Erythroblast (primary cell): Measurements from ENCODE around the gene LRRC63.

ENCODE experiments used
- DNase-seq, 2 experiments: peaks; one replicate each; lab custom pipeline; 2025; lab: John Stamatoyannopoulos, UW
- GATA1 ChIP-seq: IDR thresholded peaks from 2 replicates; pipeline ENCODE4 v1.6.1; 2011; ENCODE audit warnings: low read depth, mild to moderate bottlenecking, control low read depth, low read length, moderate library complexity
- POLR2A ChIP-seq: IDR thresholded peaks from 2 replicates; pipeline ENCODE4 v1.6.1; 2011; ENCODE audit warnings: mild to moderate bottlenecking, low read length

The LRRC63 gene

GRCh38 chr13:46172531-46172991 lies 39.2 kb upstream of the LRRC63 start:
- no peak for DNase-seq
- TF ChIP-seq POLR2A, result no peak
- TF ChIP-seq GATA1, result no peak

DNA sequence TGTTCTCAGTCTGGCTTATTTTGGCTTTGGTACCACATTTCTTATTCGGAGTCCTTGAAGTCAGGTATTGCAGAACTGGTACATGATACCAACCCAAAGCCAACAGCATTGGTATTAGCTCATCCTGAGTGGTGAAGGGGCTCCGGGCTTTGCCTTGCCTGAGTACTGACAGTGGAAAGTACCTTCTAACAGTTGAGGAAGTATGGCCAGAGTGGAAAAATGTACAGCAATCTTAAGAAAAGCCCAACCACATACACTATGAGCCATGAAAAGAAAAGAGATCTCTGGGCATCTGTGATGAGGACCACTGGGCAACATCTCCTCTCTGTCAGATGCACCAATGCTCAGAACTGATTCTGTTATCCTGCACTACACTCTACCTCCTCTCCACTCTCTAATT lies 38.1 kb upstream of the LRRC63 start:
- peak in 1 of 2 experiments; percentile 29 for DNase-seq
- TF ChIP-seq GATA1, result no peak
- TF ChIP-seq POLR2A, result no peak

- DNase-seq, result peak; percentile 35 to 39
- TF ChIP-seq GATA1 (no peak), POLR2A (no peak)
Observed at GRCh38 chr13:46176756-46177155, 35.0 kb upstream of the LRRC63 start.

- peak; percentile 77 to 85 for DNase-seq
- no peak for TF ChIP-seq GATA1
- TF ChIP-seq POLR2A, result no peak
Observed at GRCh38 chr13:46178143-46178542, 33.6 kb upstream of the LRRC63 start.

GRCh38 chr13:46178821-46179220 lies 32.9 kb upstream of the LRRC63 start:
- peak; percentile 9 to 41 for DNase-seq
- TF ChIP-seq GATA1, result no peak
- no peak for TF ChIP-seq POLR2A

GRCh38 chr13:46179491-46179908 lies 32.2 kb upstream of the LRRC63 start:
- TF ChIP-seq POLR2A, result no peak
- TF ChIP-seq GATA1, result no peak

DNA sequence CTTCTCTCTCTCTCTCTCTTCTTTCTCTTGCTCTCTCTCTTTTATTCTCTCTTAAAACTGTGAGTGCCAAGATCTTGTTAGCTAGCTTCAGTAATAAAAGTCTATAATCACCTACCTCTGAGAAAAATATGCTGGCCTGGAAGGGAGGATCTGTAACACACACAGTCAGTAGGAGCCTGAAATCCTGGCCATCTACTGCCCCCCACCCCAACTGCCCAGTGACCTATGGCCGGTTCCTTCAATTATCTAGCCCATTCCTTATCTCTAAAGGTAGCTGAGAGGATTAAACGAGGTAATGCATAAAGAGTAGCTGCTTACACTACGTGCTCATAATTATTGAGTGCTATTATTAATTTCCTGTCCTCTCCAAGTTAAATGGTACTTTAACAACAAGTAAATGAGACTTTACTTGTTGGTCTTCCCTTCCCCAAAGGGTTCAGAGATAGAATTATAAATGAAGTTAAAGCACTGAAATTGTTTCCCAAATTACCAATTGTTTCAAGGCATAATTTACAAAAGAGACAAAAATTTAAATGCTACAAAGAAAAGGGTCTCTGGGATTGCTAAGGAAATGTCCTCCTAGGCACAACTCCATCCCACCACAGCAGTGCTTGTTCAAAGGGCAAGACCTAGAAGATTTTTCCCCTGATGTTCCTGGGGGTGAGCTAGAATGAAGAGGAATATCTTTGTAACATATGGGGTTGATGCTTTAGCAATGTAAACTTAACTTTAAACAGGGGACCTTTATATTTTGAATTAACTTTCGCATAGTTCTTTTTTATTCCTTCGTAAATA lies 31.6 kb upstream of the LRRC63 start:
- TF ChIP-seq POLR2A, result no peak
- TF ChIP-seq GATA1, result no peak
- DNase-seq, result peak; percentile 41 to 53

More at GRCh38 chr13:46179491-46179908, 32.2 kb upstream of the LRRC63 start:
- peak; percentile 46 to 55 for DNase-seq

DNA sequence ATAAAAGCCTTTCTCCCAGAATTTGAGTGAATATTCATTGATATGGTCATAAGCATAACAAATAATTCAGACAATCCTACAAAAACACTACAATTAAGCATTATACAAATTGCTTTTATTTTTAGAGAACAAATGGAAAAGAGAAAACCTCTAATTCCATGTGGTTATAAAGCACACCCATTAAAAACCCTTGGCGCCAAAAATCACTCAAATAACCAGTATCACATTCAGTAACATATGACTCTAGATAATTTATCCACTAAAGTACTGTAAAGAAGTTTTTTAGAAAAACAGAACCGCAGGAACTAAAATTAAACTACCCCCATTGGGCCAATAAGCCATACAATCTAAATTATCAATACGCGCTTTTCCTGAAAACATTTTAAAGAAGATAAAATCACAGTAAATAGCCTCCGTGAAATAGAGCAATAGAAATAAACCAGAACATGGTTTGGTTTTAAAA lies 30.3 kb upstream of the LRRC63 start:
- TF ChIP-seq POLR2A (no peak), GATA1 (no peak)
- DNase-seq, result peak in 1 of 2 experiments; percentile 37

DNA sequence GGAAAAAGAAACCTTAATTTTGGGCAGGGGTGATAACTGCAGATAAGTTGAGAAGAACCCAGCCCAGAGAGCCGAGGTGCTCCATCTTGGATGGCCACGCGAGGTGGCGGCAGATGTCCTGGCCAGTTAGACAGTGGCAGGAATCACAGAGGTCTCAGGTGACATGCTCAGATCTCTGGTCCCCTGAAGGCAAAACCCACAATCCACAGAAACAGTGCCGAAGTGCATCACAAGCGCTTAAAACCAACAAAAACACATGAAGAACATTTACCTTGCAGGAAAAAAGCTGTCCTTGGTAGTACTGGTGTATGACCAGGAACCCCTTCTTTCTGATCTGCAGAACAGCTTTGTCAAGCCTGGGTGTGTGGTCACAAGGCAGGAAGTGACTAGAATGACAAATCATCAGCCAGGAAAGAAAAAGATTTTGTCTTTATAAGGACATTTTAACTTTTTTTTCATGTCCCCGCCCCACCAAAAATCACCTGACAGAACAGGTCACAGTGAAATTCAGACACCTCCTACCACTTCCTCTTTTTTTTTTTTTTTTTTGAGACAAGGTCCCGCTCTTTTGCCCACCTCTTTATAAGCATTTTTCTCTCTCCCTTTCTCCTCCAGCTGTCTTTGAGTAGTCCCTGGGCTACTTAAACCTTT lies 29.8 kb upstream of the LRRC63 start, which contains the start of gene LCP1:
Gene LCP1 (minus strand): TSS at position 338 of the 651 bp plus-strand sequence. CDS start 22,515 bp downstream, outside the sequence.
- peak; percentile 88 for TF ChIP-seq POLR2A
- TF ChIP-seq GATA1, result no peak
- peak; percentile 74 to 83 for DNase-seq

DNA sequence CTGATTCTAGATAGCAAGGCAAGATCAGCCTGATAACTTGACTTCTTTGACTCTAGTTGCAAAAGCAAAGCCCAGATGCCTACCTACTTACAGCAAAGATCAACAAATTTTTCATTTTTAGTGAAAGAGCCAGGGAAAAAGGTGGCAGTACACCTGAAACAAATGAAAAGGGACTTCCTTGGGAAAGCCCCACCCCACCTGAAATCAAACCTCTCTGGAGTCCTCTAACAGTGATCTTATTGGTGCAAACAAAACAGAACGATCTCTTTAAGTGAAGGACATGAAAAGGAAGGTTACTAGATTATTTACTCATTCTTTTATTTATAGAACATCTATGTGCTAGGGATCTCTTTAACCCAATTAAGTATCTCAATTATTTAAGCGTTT lies 29.2 kb upstream of the LRRC63 start:
- TF ChIP-seq POLR2A (no peak), GATA1 (no peak)

DNA sequence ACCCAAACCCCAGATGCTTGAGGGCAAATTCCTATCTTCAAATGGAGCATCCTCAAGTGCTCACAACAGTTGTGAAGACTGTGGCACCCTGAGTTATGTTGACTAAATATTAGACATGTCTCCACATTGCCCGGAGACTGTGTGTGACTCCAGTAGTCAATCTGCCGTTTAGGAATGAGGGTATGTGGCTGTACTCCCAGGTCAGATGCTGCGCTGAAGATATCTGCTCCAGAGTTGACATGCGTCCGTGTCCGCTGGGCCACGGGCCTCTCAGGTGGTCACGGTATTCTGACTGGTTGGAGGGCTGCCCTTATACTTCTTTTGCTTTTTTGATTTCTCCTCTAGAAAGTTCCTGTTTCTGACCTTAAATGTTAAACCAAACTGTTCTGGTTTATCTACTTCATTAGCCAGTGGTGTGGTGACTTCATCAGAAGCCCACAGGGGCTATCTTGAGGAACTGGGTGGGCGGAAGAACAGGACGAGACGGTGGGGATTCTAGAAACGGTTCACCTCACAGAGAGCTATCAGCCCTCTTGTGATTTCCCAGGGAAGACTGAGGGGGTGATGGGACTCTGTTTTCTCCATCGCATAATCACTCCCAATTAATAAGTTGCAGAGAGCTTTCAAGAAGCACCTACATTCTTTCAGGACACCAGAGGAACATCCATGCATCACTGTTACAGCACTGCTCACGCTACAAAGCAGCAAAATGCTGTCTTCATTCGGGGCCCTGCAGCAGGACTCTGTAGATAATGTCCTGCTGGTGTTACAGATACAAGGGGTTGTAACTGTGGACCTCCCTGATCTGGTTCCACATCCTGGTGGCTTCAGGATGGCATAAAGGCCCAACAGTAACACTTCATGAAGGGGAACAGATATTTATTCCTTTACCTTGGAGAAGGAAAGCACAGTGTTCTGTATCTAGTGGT lies 28.4 kb upstream of the LRRC63 start:
- peak; percentile 83 to 93 for DNase-seq
- TF ChIP-seq GATA1 (no peak), POLR2A (no peak)

More for the DNA sequence above, 29.2 kb upstream of the LRRC63 start:
- no peak for DNase-seq

GRCh38 chr13:46184277-46184699 lies 27.4 kb upstream of the LRRC63 start:
- DNase-seq, result peak; percentile 82
- TF ChIP-seq GATA1, result no peak
- TF ChIP-seq POLR2A, result no peak

GRCh38 chr13:46185634-46186033 lies 26.1 kb upstream of the LRRC63 start:
- TF ChIP-seq POLR2A, result no peak
- no peak for TF ChIP-seq GATA1
- DNase-seq, result no peak
